Caki2 (cell line): ENCODE data around the gene SUPT20HL1. TPM values are rescaled to one million over a fixed set of nuclear protein-coding genes. Genes with fewer than 3 reads are reported as not detected.
A peak's percentile ranks its signal among the peaks of the same experiment; 100 is the strongest.
"Not testable (repeated sequence)": the region's sequence is repeated elsewhere in the genome, so short reads cannot be mapped to it uniquely, and the experiment has no call there.

ENCODE experiments used
- DNase-seq: peaks from one replicate; pipeline ENCODE4 v3.0.0-alpha.2; 2015; ENCODE audit warnings: low read depth
- in situ Hi-C: cut with HindIII; loops from 2 replicates; pipeline ENCODE4 v1.10.0; 2016; ENCODE audit warnings: low sequenced_read_pairs, low pct_unique_long_range_greater_than_20kb, mixed read lengths
- total RNA-seq: library from RNA; depleted of rRNA; stranded (reverse); fragments of >200 nt; shearing (Covaris generic); gene quantifications from 2 replicates; pipeline ENCODE4 v1.2.3, GENCODE V29; 2014; ENCODE audit warnings: low replicate concordance

Gene SUPT20HL1
- total RNA-seq, 1 experiment from 2014 or later: not detected

- in situ Hi-C loops: no loop called here
- no peak for DNase-seq
Observed at GRCh38 chrX:24355095-24355494, 5.3 kb upstream of the SUPT20HL1 start.

- no peak for DNase-seq
- in situ Hi-C loops: no loop called here
Observed at GRCh38 chrX:24357106-24357505, 3.3 kb upstream of the SUPT20HL1 start.

- in situ Hi-C loops, DNase-seq: not testable (repeated sequence)
Observed at GRCh38 chrX:24362089-24362745, 1.8 kb downstream of the SUPT20HL1 start.

- in situ Hi-C loops: not testable (repeated sequence)
Observed at GRCh38 chrX:24363432-24364181, 3.2 kb downstream of the SUPT20HL1 start.

GRCh38 chrX:24364326-24364725, 3.9 kb downstream of the SUPT20HL1 start:
- no peak for DNase-seq
- in situ Hi-C loops: no loop called here

More at GRCh38 chrX:24363432-24364181, 3.2 kb downstream of the SUPT20HL1 start:
- DNase-seq: not testable (repeated sequence)

- DNase-seq: no peak
- in situ Hi-C loops: no loop called here
Observed at GRCh38 chrX:24364851-24365538, 4.6 kb downstream of the SUPT20HL1 start.

GRCh38 chrX:24366762-24367400, 6.4 kb downstream of the SUPT20HL1 start:
- DNase-seq, in situ Hi-C loops: not testable (repeated sequence)

- DNase-seq: no peak
- in situ Hi-C loops: no loop called here
Observed at GRCh38 chrX:24369816-24370215, 9.4 kb downstream of the SUPT20HL1 start.

GRCh38 chrX:24371391-24371972, 11.0 kb downstream of the SUPT20HL1 start:
- peak; percentile 2 for DNase-seq

GRCh38 chrX:24372021-24372763, 11.8 kb downstream of the SUPT20HL1 start:
- no peak for DNase-seq
- in situ Hi-C loops: no loop called here

More at GRCh38 chrX:24371391-24371972, 11.0 kb downstream of the SUPT20HL1 start:
- in situ Hi-C loops: no loop called here

- in situ Hi-C loops: no loop called here
- no peak for DNase-seq
Observed at GRCh38 chrX:24375600-24376131, 15.2 kb downstream of the SUPT20HL1 start.

- in situ Hi-C loops: no loop called here
- DNase-seq: no peak
Observed at GRCh38 chrX:24376403-24376802, 16.0 kb downstream of the SUPT20HL1 start.

GRCh38 chrX:24377195-24377594, 16.8 kb downstream of the SUPT20HL1 start:
- in situ Hi-C loops: no loop called here
- DNase-seq: no peak

- DNase-seq: no peak
- in situ Hi-C loops: no loop called here
Observed at GRCh38 chrX:24377911-24378468, 17.6 kb downstream of the SUPT20HL1 start.

- in situ Hi-C loops: no loop called here
Observed at GRCh38 chrX:24378706-24379105, 18.3 kb downstream of the SUPT20HL1 start.

GRCh38 chrX:24380262-24381187, 20.1 kb downstream of the SUPT20HL1 start:
- DNase-seq: no peak
- in situ Hi-C loops: no loop called here

More at GRCh38 chrX:24378706-24379105, 18.3 kb downstream of the SUPT20HL1 start:
- DNase-seq: no peak
